HG02885 (cell line): ENCODE results near the gene RNASE8.

ENCODE experiments used
- ATAC-seq: cut with Tn5 transposase; IDR thresholded peaks from one replicate; pipeline ENCODE4 v1.9.1; 2021; ENCODE audit warnings: mild to moderate bottlenecking; ENCODE audit not compliant: unreplicated experiment, poor library complexity

RNASE8 gene

GRCh38 chr14:21049271-21049673, 8.3 kb upstream of the RNASE8 start:
- no peak for ATAC-seq

DNA sequence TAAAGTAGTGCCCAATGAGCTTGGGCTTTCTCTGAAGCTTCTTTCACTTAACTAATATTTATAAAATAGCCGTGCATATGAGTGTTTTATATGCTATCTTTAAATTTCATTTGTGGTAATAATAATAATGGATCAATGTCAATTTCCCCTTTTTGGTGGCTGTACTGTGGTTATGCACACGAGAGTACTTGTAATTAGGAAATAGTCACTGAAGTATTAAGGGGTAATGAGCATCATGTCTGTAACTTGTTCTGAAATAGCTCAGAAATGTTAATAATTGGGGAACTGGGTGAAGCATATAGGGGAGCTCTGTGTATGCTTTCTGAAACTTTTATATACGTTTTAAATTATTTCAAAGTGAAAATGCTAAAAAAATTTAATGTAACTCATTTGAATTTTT, 7.0 kb upstream of the RNASE8 start:
- no peak for ATAC-seq

DNA sequence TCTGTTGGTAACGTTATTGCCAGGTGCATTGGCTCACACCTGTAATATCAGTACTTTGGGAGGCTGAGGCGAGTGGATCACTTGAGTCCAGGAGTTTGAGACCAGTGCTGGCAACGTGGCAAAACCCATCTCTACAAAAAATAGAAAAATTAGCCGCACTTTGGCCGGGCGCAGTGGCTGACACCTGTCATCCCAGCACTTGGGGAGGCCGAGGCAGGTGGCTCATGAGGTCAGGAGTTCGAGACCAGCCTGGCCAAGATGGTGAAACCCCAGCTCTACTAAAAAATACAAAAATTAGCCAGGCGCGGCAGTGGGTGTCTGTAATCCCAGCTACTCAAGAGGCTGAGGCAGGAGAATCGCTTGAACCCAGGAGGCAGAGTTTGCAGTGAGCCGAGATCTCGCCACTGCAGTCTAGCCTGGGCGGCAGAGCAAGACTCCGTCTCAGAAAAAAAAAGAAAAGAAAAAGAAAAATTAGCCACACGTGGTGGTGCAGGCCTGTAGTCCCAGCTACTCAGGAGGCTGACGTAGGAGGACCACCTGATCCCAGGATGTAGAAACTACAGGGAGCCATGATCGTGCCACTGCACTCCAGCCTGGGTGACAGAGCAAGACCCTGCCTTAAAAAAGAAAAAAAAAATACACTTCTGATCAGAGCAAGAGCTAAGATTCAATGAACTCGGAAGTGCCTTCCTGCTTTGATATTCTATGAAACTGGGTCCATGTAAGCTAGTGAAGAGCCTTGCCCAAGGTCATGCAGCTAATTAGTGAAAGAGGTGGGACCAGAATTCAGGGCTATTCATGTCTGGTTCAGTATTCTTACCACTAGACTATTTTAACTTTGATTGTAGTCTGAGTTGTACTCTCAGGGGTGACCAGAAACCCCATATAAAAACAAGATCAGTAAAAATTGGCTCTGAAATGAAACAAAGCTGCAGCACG, 4.2 kb upstream of the RNASE8 start:
- ATAC-seq = no peak

GRCh38 chr14:21054123-21054767, 3.4 kb upstream of the RNASE8 start:
- no peak for ATAC-seq

DNA sequence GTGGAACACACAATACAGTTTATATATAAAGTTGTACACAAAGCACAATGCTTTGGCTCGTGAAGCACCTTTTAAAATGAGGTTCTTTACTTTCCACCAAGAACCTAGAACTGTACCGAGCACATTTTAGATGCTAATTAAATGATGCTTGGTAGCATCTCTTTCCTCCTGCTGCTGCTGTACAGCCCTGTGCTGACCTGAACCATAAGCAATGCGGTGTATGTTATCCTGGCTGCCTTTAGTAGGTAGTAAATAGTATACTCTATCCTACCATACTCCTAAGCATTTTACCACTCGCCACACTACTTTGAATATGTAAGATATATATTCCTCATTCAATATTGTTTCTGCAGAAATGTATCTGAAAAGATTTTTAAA, 2.9 kb upstream of the RNASE8 start:
- no peak for ATAC-seq

DNA sequence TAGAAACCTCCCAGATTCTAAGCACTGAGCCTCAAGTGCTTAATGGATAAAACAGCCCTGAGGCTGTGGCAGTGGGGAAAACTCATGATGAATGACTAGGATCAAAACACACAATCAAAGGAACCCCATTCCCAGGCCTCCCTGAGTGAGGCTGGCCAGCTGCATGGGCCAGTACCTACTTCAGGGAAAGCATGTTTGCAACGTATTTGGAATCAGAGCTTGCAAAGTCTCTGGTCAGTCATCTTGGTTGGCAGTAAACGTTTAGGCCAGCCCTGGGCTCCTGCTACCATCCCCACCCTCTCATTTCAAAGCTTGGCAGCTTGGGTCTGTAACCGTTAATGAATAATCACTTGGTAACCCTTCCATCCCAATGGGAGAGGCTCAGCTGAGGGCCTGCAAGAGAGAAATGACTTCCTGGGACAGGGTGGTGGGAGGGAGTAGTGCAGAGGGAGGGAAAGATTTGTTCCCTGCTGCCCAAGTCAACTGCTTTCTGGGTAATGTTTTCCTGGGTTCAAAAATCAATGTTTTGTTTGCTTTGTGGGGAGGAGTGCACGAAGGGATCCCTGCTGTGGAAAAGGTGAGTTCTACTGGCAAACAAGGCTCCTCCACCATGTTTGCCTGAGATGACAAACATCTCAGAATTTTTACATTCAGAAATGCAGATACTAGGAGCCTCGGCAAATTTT, 2.0 kb upstream of the RNASE8 start:
- no peak for ATAC-seq

GRCh38 chr14:21056520-21057163, 980 bp upstream of the RNASE8 start:
- no peak for ATAC-seq

GRCh38 chr14:21058903-21059302, 1.3 kb downstream of the RNASE8 start:
- no peak for ATAC-seq

DNA sequence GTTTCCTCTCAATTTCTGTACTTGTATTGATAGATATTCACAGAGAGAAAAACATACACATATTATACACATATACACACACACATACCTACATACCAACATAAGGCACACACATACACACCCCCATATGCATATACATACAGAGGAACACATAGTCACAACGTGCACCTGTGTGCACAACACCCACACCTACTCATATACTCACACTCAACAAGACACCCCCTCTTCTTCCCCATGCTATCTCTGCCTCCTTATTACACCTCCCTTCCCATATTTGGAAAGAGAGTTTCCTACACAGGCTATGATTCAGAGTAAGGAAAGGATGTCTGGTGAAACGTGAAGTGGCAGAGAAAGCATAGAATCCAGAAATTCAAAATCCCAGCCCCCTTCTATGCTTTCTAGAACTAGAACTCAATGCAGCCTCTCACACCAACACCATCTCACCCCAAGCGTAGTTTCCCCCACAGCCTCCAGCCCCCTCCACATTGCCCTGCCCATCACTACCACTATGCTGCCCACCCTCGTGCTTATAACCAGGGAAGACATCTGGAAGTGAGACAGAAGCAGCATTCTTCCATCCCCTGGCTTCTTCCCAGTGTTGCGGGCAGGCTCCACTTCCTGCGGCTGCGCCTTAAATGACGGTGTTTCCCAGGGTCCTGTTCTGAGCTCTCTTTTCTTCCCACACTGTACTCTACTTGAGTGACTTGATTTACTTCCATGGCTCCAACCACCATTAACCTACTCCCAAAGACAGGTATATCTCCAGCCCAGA, 2.4 kb downstream of the RNASE8 start:
- ATAC-seq = no peak

GRCh38 chr14:21060614-21061346, 3.2 kb downstream of the RNASE8 start:
- ATAC-seq = no peak

- ATAC-seq = no peak
These were observed 3.7 kb downstream of the RNASE8 start for GRCh38 chr14:21061347-21061668.

- no peak for ATAC-seq
These were observed 5.9 kb downstream of the RNASE8 start for GRCh38 chr14:21063479-21063878.

DNA sequence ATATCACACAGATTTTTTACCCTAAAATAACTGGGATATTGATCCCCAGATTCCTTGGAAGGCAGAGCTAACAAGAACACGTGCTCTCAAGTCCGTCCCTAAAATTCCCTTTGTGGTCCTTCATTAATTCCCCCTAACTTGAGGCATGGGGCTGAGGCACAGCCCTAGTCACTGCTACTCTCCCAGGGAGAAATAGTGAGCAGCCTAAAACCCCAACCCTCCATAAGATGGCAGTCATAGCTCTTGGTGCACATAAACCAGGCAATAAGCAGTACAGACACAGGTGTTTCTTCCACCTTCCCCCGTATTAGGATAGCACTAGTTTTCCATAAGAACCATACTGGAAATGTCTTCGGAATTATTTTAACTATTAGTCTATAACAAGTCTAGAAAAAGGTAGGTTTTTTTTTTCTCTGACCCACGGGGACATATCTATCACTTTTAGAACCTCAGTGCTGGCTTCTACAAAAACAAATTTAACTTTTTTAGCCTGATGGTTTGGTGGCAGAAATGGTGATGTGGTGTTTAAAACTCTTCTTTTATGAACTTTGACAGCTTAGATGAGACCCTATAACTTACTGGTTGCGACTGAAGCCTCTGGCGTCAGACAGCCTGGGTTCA, 9.4 kb downstream of the RNASE8 start:
- ATAC-seq = no peak

- no peak for ATAC-seq
These were observed 11.1 kb downstream of the RNASE8 start for GRCh38 chr14:21068521-21069387.

GRCh38 chr14:21069388-21070082, 11.9 kb downstream of the RNASE8 start:
- no peak for ATAC-seq

- no peak for ATAC-seq
These were observed 12.5 kb downstream of the RNASE8 start, which contains the start of gene ARHGEF40 for GRCh38 chr14:21070083-21070609. Gene ARHGEF40, plus strand, starts transcription at chr14:21070304. Its CDS starts 93 bp downstream, at chr14:21070397.

DNA sequence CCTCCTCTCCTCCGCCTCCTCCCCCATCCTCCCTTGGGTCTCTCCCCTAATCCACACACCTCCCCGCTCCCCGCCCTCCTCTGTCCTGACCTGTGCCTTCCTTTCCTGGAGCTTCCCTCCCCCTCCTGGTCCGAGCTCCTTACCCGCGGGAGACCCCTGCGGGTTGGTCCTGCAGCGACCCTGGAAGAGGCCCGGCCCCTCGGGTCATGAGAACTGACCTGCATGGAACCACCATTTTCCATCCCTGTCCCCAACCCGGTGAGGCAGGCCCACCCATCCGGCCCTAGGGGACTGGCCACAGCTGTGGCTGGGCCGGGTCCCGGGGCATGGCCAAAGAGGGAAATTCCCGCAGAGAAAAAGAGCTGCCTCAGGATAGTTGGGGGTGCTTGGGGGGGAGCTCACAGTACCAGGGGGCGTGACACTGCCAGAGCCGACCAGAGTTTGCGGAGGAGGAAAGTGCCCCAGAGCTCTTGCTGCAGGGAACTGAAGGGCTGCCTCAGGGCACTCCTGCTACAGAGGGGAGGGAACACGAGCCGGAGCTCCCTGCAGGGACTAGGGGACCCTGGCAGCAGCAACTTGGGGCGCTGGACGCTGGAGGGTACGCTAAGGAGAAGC, 13.1 kb downstream of the RNASE8 start:
- ATAC-seq = peak; percentile 1
